HepG2 (cell line): Measurements from ENCODE around the gene TFRC. TPM values are rescaled to one million over a fixed set of nuclear protein-coding genes. Genes with fewer than 3 reads are reported as not detected.

ENCODE experiments used
- ARID5B ChIP-seq: IDR thresholded peaks from 2 replicates; pipeline ENCODE4 v1.4.0; 2020; ENCODE audit warnings: mild to moderate bottlenecking, missing genetic modification reagents
- CEBPB ChIP-seq: IDR thresholded peaks from 2 replicates; pipeline ENCODE4 v1.6.1; 2011; ENCODE audit warnings: low read depth, low read length, improper control_type of control experiment, borderline replicate concordance
- FOXA1 ChIP-seq, 2 experiments: fragments of 450-650 bp in 1 of 2; sonication (generic) in 1 of 2; formaldehyde crosslinking in 1 of 2; IDR thresholded peaks; 2 replicates each; pipeline versions ENCODE4 v1.4.0 to v1.6.1; 2016 to 2020; ENCODE audit warnings: missing genetic modification reagents in 1 of 2
- FOXA3 ChIP-seq: IDR thresholded peaks from 2 replicates; pipeline ENCODE4 v1.6.1; 2016; ENCODE audit warnings: missing genetic modification reagents, missing compliant biosample characterization
- FOXO1 ChIP-seq: sonication (generic); formaldehyde crosslinking; IDR thresholded peaks from 2 replicates; pipeline ENCODE4 v1.4.0; 2020; ENCODE audit warnings: missing genetic modification reagents
- GATAD2A ChIP-seq: IDR thresholded peaks from 2 replicates; pipeline ENCODE4 v1.6.1; 2016
- GMEB2 ChIP-seq: IDR thresholded peaks from 2 replicates; pipeline ENCODE4 v1.6.1; 2016; ENCODE audit warnings: missing biosample characterization, missing genetic modification reagents, low read depth
- HBP1 ChIP-seq: IDR thresholded peaks from 2 replicates; pipeline ENCODE4 v1.6.1; 2016; ENCODE audit warnings: low read depth, control low read depth
- KDM1A ChIP-seq: IDR thresholded peaks from 2 replicates; pipeline ENCODE4 v1.6.1; 2016; ENCODE audit warnings: missing compliant biosample characterization
- SMC3 ChIP-seq: IDR thresholded peaks from 2 replicates; pipeline ENCODE4 v1.6.1; 2011; ENCODE audit warnings: low read length, improper control_type of control experiment
- TGIF2 ChIP-seq: IDR thresholded peaks from 2 replicates; pipeline ENCODE4 v1.6.1; 2016; ENCODE audit warnings: control low read depth, missing compliant biosample characterization
- U2AF1 ChIP-seq: fragments of 200-400 bp; formaldehyde crosslinking; optimal IDR thresholded peaks from 2 replicates; pipeline ENCODE3; 2017; ENCODE audit warnings: mild to moderate bottlenecking, low read depth, low read length
- ZFX ChIP-seq: sonication (generic); formaldehyde crosslinking; IDR thresholded peaks from 2 replicates; pipeline ENCODE4 v1.4.0; 2020; ENCODE audit warnings: mild to moderate bottlenecking, low read depth, missing genetic modification reagents, moderate library complexity
- polyA plus RNA-seq, 8 experiments: library from polyadenylated mRNA; depleted of rRNA in 3 of 8; stranded (reverse) in 7 of 8; unstranded in 1 of 8; fragments of >200 nt; fragmentation: Illumina TruSeq in 4 of 8; extraction: Trizol in 4 of 8; gene quantifications; 2 replicates each; pipeline versions ENCODE4 v1.2.1 to v1.2.3, GENCODE V29; 2011 to 2016; ENCODE audit warnings: low read depth in 4 of 8, missing spikeins in 1 of 8, mixed read lengths in 1 of 8; ENCODE audit not compliant: insufficient read depth in 1 of 8
- total RNA-seq, 5 experiments: library from RNA; depleted of rRNA; stranded (reverse); fragments of >200 nt; fragmentation: Illumina TruSeq; extraction: Trizol; gene quantifications; 2 replicates each; pipeline ENCODE4 v1.2.3, GENCODE V29; 2016; ENCODE audit warnings: low read depth in 1 of 5
- TF ChIP-seq, protein P1 (sequence below), 2 experiments: fragments of 450-650 bp in 1 of 2; sonication (generic) in 1 of 2; formaldehyde crosslinking; IDR thresholded peaks; 2 replicates each; pipeline versions ENCODE4 v1.5.0 to v1.8.0; 2020 to 2022; ENCODE audit warnings: mild to moderate bottlenecking in 1 of 2, missing genetic modification reagents in 1 of 2

TFRC gene
- total and polyA plus RNA-seq, 2 of the 13 experiments (the other 11 are each of a cell fraction or from before 2014, with no cell fraction given) = 188 to 274 TPM

- TF ChIP-seq, protein P1, sequence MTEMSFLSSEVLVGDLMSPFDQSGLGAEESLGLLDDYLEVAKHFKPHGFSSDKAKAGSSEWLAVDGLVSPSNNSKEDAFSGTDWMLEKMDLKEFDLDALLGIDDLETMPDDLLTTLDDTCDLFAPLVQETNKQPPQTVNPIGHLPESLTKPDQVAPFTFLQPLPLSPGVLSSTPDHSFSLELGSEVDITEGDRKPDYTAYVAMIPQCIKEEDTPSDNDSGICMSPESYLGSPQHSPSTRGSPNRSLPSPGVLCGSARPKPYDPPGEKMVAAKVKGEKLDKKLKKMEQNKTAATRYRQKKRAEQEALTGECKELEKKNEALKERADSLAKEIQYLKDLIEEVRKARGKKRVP (CRISPR knock-in tag; IDR thresholded peaks at IDR 0.05) = no peak
- TF ChIP-seq CEBPB (peak; percentile 98), GMEB2 (CRISPR knock-in tag) (no peak), FOXA3 (peak; percentile 25; the same call in 1 of the 2 replicates), FOXO1 (CRISPR knock-in tag) (no peak), HBP1 (CRISPR knock-in tag) (0 out of 2 replicates have a peak, but pooled peaks have one; percentile 37), KDM1A (CRISPR knock-in tag) (peak; percentile 33; the same call in 1 of the 2 replicates), TGIF2 (CRISPR knock-in tag) (0 out of 2 replicates have a peak, but pooled peaks have one; percentile 35), FOXA1 (IDR thresholded peaks at IDR 0.05) (no peak), FOXA1 (CRISPR knock-in tag; IDR thresholded peaks at IDR 0.05) (0 out of 2 replicates have a peak, but pooled peaks have one; percentile 22), SMC3 (peak; percentile 10; the same call in 1 of the 2 replicates), ZFX (CRISPR knock-in tag) (no peak), GATAD2A (CRISPR knock-in tag) (peak; percentile 30; the same call in 1 of the 2 replicates), U2AF1 (no peak), ARID5B (peak; percentile 41; the same call in 1 of the 2 replicates)
These were observed 40.3 kb upstream of the TFRC start (continued) for GRCh38 chr3:196122021-196122687.
